AG04450 (cell line): Measurements from ENCODE around the gene GNAL. TPM values are rescaled to one million over a fixed set of nuclear protein-coding genes. Genes with fewer than 3 reads are reported as not detected.

Experiments used
- CTCF ChIA-PET: fragments of 300-600, 350-600 bp; formaldehyde crosslinking; extraction: SDS; loops from one replicate; lab custom pipeline; 2022; ENCODE audit warnings: antibody characterized with exemption, inconsistent platforms; lab: Charles Lee
- POLR2A ChIA-PET: fragments of 350-600 bp; formaldehyde crosslinking; extraction: SDS; loops from one replicate; lab custom pipeline; 2021; ENCODE audit warnings: antibody characterized with exemption, inconsistent platforms; lab: Yijun Ruan, JAX
- DNase-seq: peaks from one replicate; pipeline ENCODE4 v3.0.0-alpha.2; 2011; ENCODE audit warnings: low read depth, low spot score
- H3K27ac ChIP-seq: one replicate; pipeline ENCODE4 v1.5.1; 2012; ENCODE audit warnings: low read depth, low read length, control low read depth
- H3K27me3 ChIP-seq: one replicate; pipeline ENCODE4 v1.6.0; 2012; ENCODE audit warnings: low read length; ENCODE audit not compliant: control insufficient read depth, insufficient read depth
- H3K4me3 ChIP-seq: 2 replicates; pipeline ENCODE4 v1.5.1; 2011; ENCODE audit warnings: mild to moderate bottlenecking, low read depth, low read length, control low read depth
- H3K9me3 ChIP-seq: 2 replicates; pipeline ENCODE4 v1.5.1; 2012; ENCODE audit warnings: low read length; ENCODE audit not compliant: control insufficient read depth, insufficient read depth
- CTCF ChIP-seq: IDR thresholded peaks from 2 replicates; pipeline ENCODE4 v1.5.1; 2011; ENCODE audit warnings: low read depth, low read length, control low read depth, inconsistent platforms
- polyA plus RNA-seq: library from polyadenylated mRNA; depleted of rRNA; stranded (reverse); fragments of >200 nt; gene quantifications from 2 replicates; pipeline ENCODE4 v1.2.3, GENCODE V29; 2011

GNAL gene
- polyA plus RNA-seq, 1 experiment: 0.51 TPM

DNA sequence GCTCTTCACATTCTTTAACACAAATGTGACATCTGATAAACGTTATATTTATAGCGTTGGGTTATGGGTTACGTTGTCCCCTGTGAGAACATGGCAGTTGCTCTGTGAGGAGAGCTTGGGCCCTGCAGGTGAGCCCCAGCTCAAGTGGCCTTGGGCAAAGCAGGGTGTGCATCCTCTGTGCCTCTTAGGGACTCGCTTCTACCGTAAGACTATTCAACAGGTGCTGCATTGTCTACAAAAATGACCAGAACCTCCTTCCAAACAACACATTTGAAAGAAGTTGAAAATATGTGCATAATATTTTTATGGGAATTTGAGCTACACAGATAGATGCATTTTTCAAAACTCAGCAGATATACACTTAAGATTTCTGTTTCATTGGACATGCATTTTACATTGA lies 145.7 kb downstream of the GNAL start:
- no peaks in the 10 kb centered on the region for H3K27me3 ChIP-seq
- no peak for TF ChIP-seq CTCF
- no peak for DNase-seq
- H3K27ac ChIP-seq: no peak overlapping the region
- ChIA-PET POLR2A (no interaction called here), CTCF (interaction anchor here (0.6 to 0.7 kb wide), 2 partner anchors 20 to 102 kb away, joined by 3 to 8 read pairs; no protein-coding TSS in a partner anchor)
- no peaks in the 10 kb centered on the region for H3K9me3 ChIP-seq
- H3K4me3 ChIP-seq: no peak overlapping the region

DNA sequence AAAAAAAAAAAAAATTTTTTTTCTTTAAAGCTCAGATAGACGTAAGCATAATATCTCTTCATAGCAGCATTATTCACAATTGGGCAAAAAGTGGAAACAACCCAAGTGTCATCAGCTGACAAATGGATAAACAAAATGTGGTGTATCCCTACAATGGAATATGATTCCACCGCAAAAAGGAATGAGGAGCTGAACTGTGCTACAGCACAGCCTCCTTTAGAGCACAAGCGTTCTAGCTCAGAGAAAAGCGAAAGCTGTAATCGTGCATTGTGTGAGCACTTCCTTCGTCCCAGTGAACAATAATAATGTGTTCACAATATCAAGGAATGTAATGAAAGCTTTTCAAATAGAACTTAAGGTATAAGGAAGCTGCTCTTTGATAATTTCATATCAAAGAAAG lies 150.5 kb downstream of the GNAL start:
- Histone ChIP-seq H3K9me3 (no peaks in the 10 kb centered on the region), H3K27me3 (no peaks in the 10 kb centered on the region), H3K4me3 (no peak overlapping the region), H3K27ac (no peak overlapping the region)
- DNase-seq: no peak
- POLR2A ChIA-PET: no interaction called here
- no peak for TF ChIP-seq CTCF
- CTCF ChIA-PET: interaction anchor here (0.9 to 1.1 kb wide), 2 partner anchors 107 to 110 kb away, joined by 3 to 5 read pairs; no protein-coding TSS in a partner anchor

GRCh38 chr18:11840493-11840892 lies 151.4 kb downstream of the GNAL start:
- DNase-seq: no peak
- ChIA-PET CTCF (interaction anchor here (0.9 to 1.1 kb wide), 2 partner anchors 108 to 111 kb away, joined by 3 to 5 read pairs; no protein-coding TSS in a partner anchor), POLR2A (no interaction called here)
- no peaks in the 10 kb centered on the region for H3K9me3 ChIP-seq
- no peak for TF ChIP-seq CTCF
- H3K27ac ChIP-seq: no peak overlapping the region
- H3K27me3 ChIP-seq: no peaks in the 10 kb centered on the region
- H3K4me3 ChIP-seq: no peak overlapping the region

GRCh38 chr18:11842562-11842961 lies 153.5 kb downstream of the GNAL start:
- Histone ChIP-seq H3K27ac (no peak overlapping the region), H3K4me3 (no peak overlapping the region), H3K27me3 (no peaks in the 10 kb centered on the region), H3K9me3 (no peaks in the 10 kb centered on the region)
- TF ChIP-seq CTCF: no peak
- POLR2A ChIA-PET: no interaction called here
- DNase-seq: no peak
- CTCF ChIA-PET: interaction anchor here (0.6 kb wide), 2 partner anchors 74 to 429 kb away, joined by 3 read pairs; no protein-coding TSS in a partner anchor

GRCh38 chr18:11844436-11844835 lies 155.4 kb downstream of the GNAL start:
- no peak for DNase-seq
- CTCF ChIA-PET: interaction anchor here (1.1 kb wide), 1 partner anchor 189 kb away, joined by 4 read pairs; no protein-coding TSS in a partner anchor
- Histone ChIP-seq H3K4me3 (no peak overlapping the region), H3K27ac (no peak overlapping the region), H3K9me3 (no peaks in the 10 kb centered on the region), H3K27me3 (no peaks in the 10 kb centered on the region)
- POLR2A ChIA-PET: no interaction called here
- no peak for TF ChIP-seq CTCF
